BE2C (cell line): ENCODE results near the gene ADAM8.
A peak's percentile ranks its signal among the peaks of the same experiment; 100 is the strongest.

ENCODE experiments used
- DNase-seq: peaks from one replicate; pipeline ENCODE4 v3.0.0-alpha.2; 2020
- H3K27me3 ChIP-seq: fragments of 250-450 bp; sonication (Bioruptor Pico); 2 replicates; pipeline ENCODE4 v1.5.1; 2020; ENCODE audit warnings: mild to moderate bottlenecking
- H3K36me3 ChIP-seq: fragments of 250-450 bp; sonication (Bioruptor Pico); 2 replicates; pipeline ENCODE4 v1.5.1; 2020; ENCODE audit warnings: mild to moderate bottlenecking
- H3K4me1 ChIP-seq: fragments of 250-450 bp; sonication (Bioruptor Pico); 2 replicates; pipeline ENCODE4 v1.5.1; 2020
- H3K4me3 ChIP-seq: 2 replicates; pipeline ENCODE4 v1.5.1; 2011; ENCODE audit warnings: low read depth, low read length
- H3K9me3 ChIP-seq: fragments of 250-450 bp; sonication (Bioruptor Pico); 2 replicates; pipeline ENCODE4 v1.5.1; 2020
- CTCF ChIP-seq: IDR thresholded peaks from 2 replicates; pipeline ENCODE4 v1.5.1; 2012; ENCODE audit warnings: mild to moderate bottlenecking, low read depth, low read length

Gene ADAM8

GRCh38 chr10:133248334-133248715 is 28.3 kb downstream of the ADAM8 start:
- DNase-seq = peak; percentile 4
- TF ChIP-seq CTCF = no peak
- Histone ChIP-seq H3K9me3 (no peaks in the 10 kb centered on the region), H3K4me3 (no peak overlapping the region), H3K27me3 (no peaks in the 10 kb centered on the region), H3K36me3 (no peaks in the 10 kb centered on the region), H3K4me1 (no peaks in the 10 kb centered on the region)

- no peak overlapping the region for H3K4me3 ChIP-seq
- no peaks in the 10 kb centered on the region for H3K4me1 ChIP-seq
- H3K27me3 ChIP-seq = no peaks in the 10 kb centered on the region
- H3K36me3 ChIP-seq = no peaks in the 10 kb centered on the region
- peak; percentile 6 for DNase-seq
- TF ChIP-seq CTCF = no peak
- no peaks in the 10 kb centered on the region for H3K9me3 ChIP-seq
These were observed 28.9 kb downstream of the ADAM8 start for GRCh38 chr10:133247681-133248333.

- no peak for DNase-seq
- H3K36me3 ChIP-seq = no peaks in the 10 kb centered on the region
- H3K9me3 ChIP-seq = no peaks in the 10 kb centered on the region
- H3K4me3 ChIP-seq = no peak overlapping the region
- no peaks in the 10 kb centered on the region for H3K4me1 ChIP-seq
- peaks cover 7% of the 10 kb centered on the region for H3K27me3 ChIP-seq
- TF ChIP-seq CTCF = no peak
These were observed 30.4 kb downstream of the ADAM8 start for GRCh38 chr10:133246236-133246626.

GRCh38 chr10:133245439-133246235 is 31.0 kb downstream of the ADAM8 start:
- no peaks in the 10 kb centered on the region for H3K36me3 ChIP-seq
- TF ChIP-seq CTCF = no peak
- H3K4me1 ChIP-seq = no peaks in the 10 kb centered on the region
- DNase-seq = no peak
- H3K27me3 ChIP-seq = peaks cover 8% of the 10 kb centered on the region
- H3K9me3 ChIP-seq = no peaks in the 10 kb centered on the region
- H3K4me3 ChIP-seq = no peak overlapping the region

GRCh38 chr10:133243593-133243992 is 33.1 kb downstream of the ADAM8 start:
- Histone ChIP-seq H3K9me3 (no peaks in the 10 kb centered on the region), H3K4me3 (no peak overlapping the region), H3K4me1 (no peaks in the 10 kb centered on the region), H3K27me3 (peaks cover 15% of the 10 kb centered on the region), H3K36me3 (no peaks in the 10 kb centered on the region)
- DNase-seq = no peak
- TF ChIP-seq CTCF = no peak
